A549 treated with RU486 at 1 μM for 4 hours (cell line): Measurements from ENCODE around the gene HMMR. TPM values are rescaled to one million over a fixed set of nuclear protein-coding genes. Genes with fewer than 3 reads are reported as not detected.

Source experiments
- total RNA-seq: library from RNA; stranded (reverse); fragments of 200-300 nt; extraction: Qiagen RNA extraction; gene quantifications from 5 replicates; pipeline ENCODE4 v1.2.3, GENCODE V29; 2022; ENCODE audit warnings: low read depth

HMMR gene
- 14.0 to 31.4 TPM (median 28.9 TPM) in 5 replicates for total RNA-seq

GRCh38 chr5:163460562-163461171, at the start of gene HMMR:
TSS of gene HMMR (plus strand) at chr5:163460632. CDS start at chr5:163460693, 61 bp downstream.

GRCh38 chr5:163437309-163438182, 22.9 kb upstream of the HMMR start, which contains the start of gene CCNG1:
TSS of gene CCNG1 (plus strand) at chr5:163437595. CDS start at chr5:163439257, 1,662 bp downstream.

GRCh38 chr5:163459819-163460561, 442 bp upstream of the HMMR start, which contains the start of gene NUDCD2:
TSS of gene NUDCD2 (minus strand) at chr5:163460102. CDS start at chr5:163460050, 52 bp downstream.

GRCh38 chr5:163505368-163506094, 45.1 kb downstream of the HMMR start, which contains the start of gene MAT2B:
TSS of gene MAT2B (plus strand) at chr5:163505619. CDS start at chr5:163505687, 68 bp downstream.

Other genes with a start within 250 kb of the HMMR start
- gene CCNG1, start 23.0 kb upstream of the HMMR start, total RNA-seq: 53.6 to 66.2 TPM (median 60.7 TPM) in 5 replicates
- gene NUDCD2, start 530 bp upstream of the HMMR start, total RNA-seq: 30.7 to 38.5 TPM (median 36.6 TPM) in 5 replicates
- 41.6 to 53.9 TPM (median 48.5 TPM) in 5 replicates for gene MAT2B, start 45.0 kb downstream of the HMMR start, total RNA-seq